ENCODE data around the gene RABEP1.

Gene RABEP1

GRCh38 chr17:5355421-5356129 lies 73.5 kb downstream of the RABEP1 start:
- in situ Hi-C loops (cut with HindIII; ENCODE audit: low sequenced_read_pairs): no loop called here

- in situ Hi-C loops (cut with HindIII; ENCODE audit: low sequenced_read_pairs): no loop called here
Measured at GRCh38 chr17:5361426-5361825, 79.3 kb downstream of the RABEP1 start.

- in situ Hi-C loops (cut with HindIII; ENCODE audit: low sequenced_read_pairs): no loop called here
Measured at GRCh38 chr17:5362162-5362811, 80.2 kb downstream of the RABEP1 start.

GRCh38 chr17:5364156-5364555 lies 82.1 kb downstream of the RABEP1 start:
- in situ Hi-C loops (cut with HindIII; ENCODE audit: low sequenced_read_pairs): no loop called here

- in situ Hi-C loops (cut with HindIII; ENCODE audit: low sequenced_read_pairs): no loop called here
Measured at GRCh38 chr17:5364696-5365095, 82.6 kb downstream of the RABEP1 start.

GRCh38 chr17:5365831-5366230 lies 83.7 kb downstream of the RABEP1 start:
- in situ Hi-C loops (cut with HindIII; ENCODE audit: low sequenced_read_pairs): no loop called here

- in situ Hi-C loops (cut with HindIII; ENCODE audit: low sequenced_read_pairs): no loop called here
Measured at GRCh38 chr17:5370411-5370810, 88.3 kb downstream of the RABEP1 start.

- in situ Hi-C loops (cut with HindIII; ENCODE audit: low sequenced_read_pairs): no loop called here
Measured at GRCh38 chr17:5373112-5373511, 91.0 kb downstream of the RABEP1 start.

GRCh38 chr17:5378566-5379207 lies 96.6 kb downstream of the RABEP1 start:
- in situ Hi-C loops (cut with HindIII; ENCODE audit: low sequenced_read_pairs): no loop called here

GRCh38 chr17:5379351-5380107 lies 97.4 kb downstream of the RABEP1 start:
- in situ Hi-C loops (cut with HindIII; ENCODE audit: low sequenced_read_pairs): no loop called here

GRCh38 chr17:5380491-5381135 lies 98.5 kb downstream of the RABEP1 start:
- in situ Hi-C loops (cut with HindIII; ENCODE audit: low sequenced_read_pairs): no loop called here

- in situ Hi-C loops (cut with HindIII; ENCODE audit: low sequenced_read_pairs): no loop called here
Measured at GRCh38 chr17:5381542-5381941, 99.5 kb downstream of the RABEP1 start.

GRCh38 chr17:5391678-5392077 lies 109.6 kb downstream of the RABEP1 start:
- in situ Hi-C loops (cut with HindIII; ENCODE audit: low sequenced_read_pairs): no loop called here

- in situ Hi-C loops (cut with HindIII; ENCODE audit: low sequenced_read_pairs): no loop called here
Measured at GRCh38 chr17:5396612-5397011, 114.5 kb downstream of the RABEP1 start.

GRCh38 chr17:5399767-5400166 lies 117.7 kb downstream of the RABEP1 start:
- in situ Hi-C loops (cut with HindIII; ENCODE audit: low sequenced_read_pairs): no loop called here

- in situ Hi-C loops (cut with HindIII; ENCODE audit: low sequenced_read_pairs): no loop called here
Measured at GRCh38 chr17:5405400-5405799, 123.3 kb downstream of the RABEP1 start.

- in situ Hi-C loops (cut with HindIII; ENCODE audit: low sequenced_read_pairs): no loop called here
Measured at GRCh38 chr17:5408186-5408585, 126.1 kb downstream of the RABEP1 start.

GRCh38 chr17:5410594-5411272 lies 128.6 kb downstream of the RABEP1 start:
- in situ Hi-C loops (cut with HindIII; ENCODE audit: low sequenced_read_pairs): no loop called here

- in situ Hi-C loops (cut with HindIII; ENCODE audit: low sequenced_read_pairs): no loop called here
Measured at GRCh38 chr17:5413682-5414081, 131.6 kb downstream of the RABEP1 start.

GRCh38 chr17:5416901-5417300 lies 134.8 kb downstream of the RABEP1 start:
- in situ Hi-C loops (cut with HindIII; ENCODE audit: low sequenced_read_pairs): no loop called here
